Glutamatergic neuron (in vitro differentiated cells): ENCODE data around the gene IFITM10. TPM values are rescaled to one million over a fixed set of nuclear protein-coding genes. Genes with fewer than 3 reads are reported as not detected.

Source experiments
- DNase-seq: peaks from one replicate; pipeline ENCODE4 v3.0.0; 2022
- H3K27ac Mint-ChIP-seq: one replicate; pipeline ENCODE4 v1.8.0; 2020; ENCODE audit warnings: mild to moderate bottlenecking, mixed read lengths, inconsistent platforms; ENCODE audit not compliant: unreplicated experiment
- H3K27me3 Mint-ChIP-seq: one replicate; pipeline ENCODE4 v1.8.0; 2020; ENCODE audit warnings: mild to moderate bottlenecking, moderate library complexity, mixed read lengths, inconsistent platforms; ENCODE audit not compliant: unreplicated experiment
- H3K36me3 Mint-ChIP-seq: one replicate; pipeline ENCODE4 v1.8.0; 2020; ENCODE audit warnings: mild to moderate bottlenecking, mixed read lengths, inconsistent platforms; ENCODE audit not compliant: unreplicated experiment
- H3K4me1 Mint-ChIP-seq: one replicate; pipeline ENCODE4 v1.8.0; 2020; ENCODE audit warnings: mild to moderate bottlenecking, low read depth, mixed read lengths, inconsistent platforms; ENCODE audit not compliant: unreplicated experiment
- H3K4me3 Mint-ChIP-seq: one replicate; pipeline ENCODE4 v1.8.0; 2020; ENCODE audit warnings: mild to moderate bottlenecking, mixed read lengths, inconsistent platforms; ENCODE audit not compliant: unreplicated experiment
- H3K9me3 Mint-ChIP-seq: one replicate; pipeline ENCODE4 v1.8.0; 2020; ENCODE audit warnings: mild to moderate bottlenecking, moderate library complexity, mixed read lengths, inconsistent platforms; ENCODE audit not compliant: unreplicated experiment
- CTCF ChIP-seq: fragments of 200-600 bp; sonication (generic); IDR thresholded peaks from one replicate; pipeline ENCODE4 v1.5.0; 2021; ENCODE audit not compliant: partially characterized antibody, unreplicated experiment
- total RNA-seq: library from RNA; stranded (reverse); fragmentation: NEBNext Ultra II Directional; extraction: Animal tissue kit (Norgen Biotek cat#: 25700); gene quantifications from one replicate; pipeline ENCODE4 v1.2.1, GENCODE V29; 2021; ENCODE audit not compliant: unreplicated experiment

The IFITM10 gene
- total RNA-seq, 1 donor from 2014 or later = 5.4 TPM

- no peak overlapping the region for H3K27ac Mint-ChIP-seq
- H3K27me3 Mint-ChIP-seq = peaks cover 6% of the 10 kb centered on the region
- H3K36me3 Mint-ChIP-seq = no peaks in the 10 kb centered on the region
- no peak for DNase-seq
- H3K9me3 Mint-ChIP-seq = peaks cover 3% of the 10 kb centered on the region
- H3K4me1 Mint-ChIP-seq = no peaks in the 10 kb centered on the region
- no peak for TF ChIP-seq CTCF
- no peak overlapping the region for H3K4me3 Mint-ChIP-seq
Observed at GRCh38 chr11:1759851-1760220, 9.4 kb upstream of the IFITM10 start.

- Mint-ChIP-seq H3K4me1 (no peaks in the 10 kb centered on the region), H3K27ac (no peak overlapping the region), H3K27me3 (peaks cover 3% of the 10 kb centered on the region), H3K4me3 (no peak overlapping the region), H3K36me3 (no peaks in the 10 kb centered on the region), H3K9me3 (peaks cover 1% of the 10 kb centered on the region)
- no peak for DNase-seq
- no peak for TF ChIP-seq CTCF
Observed at GRCh38 chr11:1759151-1759850, 8.9 kb upstream of the IFITM10 start.

- no peaks in the 10 kb centered on the region for H3K9me3 Mint-ChIP-seq
- DNase-seq = no peak
- no peaks in the 10 kb centered on the region for H3K4me1 Mint-ChIP-seq
- no peak for TF ChIP-seq CTCF
- H3K36me3 Mint-ChIP-seq = no peaks in the 10 kb centered on the region
- no peak overlapping the region for H3K27ac Mint-ChIP-seq
- H3K4me3 Mint-ChIP-seq = no peak overlapping the region
- H3K27me3 Mint-ChIP-seq = peaks cover 1% of the 10 kb centered on the region
Observed at GRCh38 chr11:1758611-1759150, 8.3 kb upstream of the IFITM10 start.

- Mint-ChIP-seq H3K36me3 (no peaks in the 10 kb centered on the region), H3K27ac (no peak overlapping the region), H3K9me3 (no peaks in the 10 kb centered on the region), H3K27me3 (peaks cover 2% of the 10 kb centered on the region), H3K4me1 (no peaks in the 10 kb centered on the region), H3K4me3 (no peak overlapping the region)
- peak; percentile 14 for DNase-seq
- no peak for TF ChIP-seq CTCF
Observed at GRCh38 chr11:1757861-1758610, 7.6 kb upstream of the IFITM10 start.
